Upper lobe of left lung (tissue), 6 donors: ENCODE data around the gene OR5A2. TPM values are rescaled to one million over a fixed set of nuclear protein-coding genes. Genes with fewer than 3 reads are reported as not detected.
"Not testable (repeated sequence)": the region's sequence is repeated elsewhere in the genome, so short reads cannot be mapped to it uniquely, and the experiment has no call there.

Experiments
- ATAC-seq, 2 donors: fragments of 200-7000 bp; cut with Tn5 transposase; one replicate each; pipeline ENCODE4 v1.9.1; 2022; ENCODE audit warnings: mild to moderate bottlenecking in 2 of 2, moderate library complexity in 2 of 2; ENCODE audit not compliant: low FRiP score in 2 of 2
- DNase-seq, 2 donors: peaks; one replicate each; pipeline ENCODE4 v3.0.0-alpha.2; 2019 to 2020
- H3K27ac ChIP-seq, 4 donors: fragments of 200-600 bp; sonication (generic); one replicate each; pipeline ENCODE4 v1.5.1; 2016 to 2019
- H3K27me3 ChIP-seq, 4 donors: fragments of 200-600 bp; sonication (generic); one replicate each; pipeline ENCODE4 v1.5.1; 2017 to 2019
- H3K36me3 ChIP-seq, 4 donors: fragments of 200-600 bp; sonication (generic); one replicate each; pipeline ENCODE4 v1.5.1; 2016 to 2019
- H3K4me1 ChIP-seq, 4 donors: fragments of 200-600 bp; sonication (generic); one replicate each; pipeline ENCODE4 v1.5.1; 2018 to 2019
- H3K4me3 ChIP-seq, 4 donors: fragments of 200-600 bp; sonication (generic); one replicate each; pipeline ENCODE4 v1.5.1; 2017 to 2019; ENCODE audit warnings: mild to moderate bottlenecking in 2 of 4, moderate library complexity in 1 of 4
- H3K9me3 ChIP-seq, 4 donors: fragments of 200-600 bp; sonication (generic); one replicate each; pipeline ENCODE4 v1.5.1; 2018 to 2019
- CTCF ChIP-seq, 6 experiments: fragments of 450-650 bp in 4 of 6; fragments of 200-600 bp in 2 of 6; sonication (generic) in 2 of 6; IDR thresholded peaks; one replicate each; pipeline ENCODE4 v1.5.1; 2016 to 2019; ENCODE audit warnings: antibody characterized with exemption in 6 of 6
- EP300 ChIP-seq, 4 donors: sonication (generic); formaldehyde crosslinking; IDR thresholded peaks; one replicate each; pipeline ENCODE4 v1.5.1; 2017; ENCODE audit warnings: antibody characterized with exemption in 4 of 4, control low read depth in 2 of 4
- POLR2A ChIP-seq, 4 donors: fragments of 450-650 bp; IDR thresholded peaks; one replicate each; pipeline ENCODE4 v1.5.1; 2016 to 2017; ENCODE audit warnings: antibody characterized with exemption in 4 of 4, mild to moderate bottlenecking in 2 of 4
- POLR2AphosphoS5 ChIP-seq, 2 donors: sonication (generic); formaldehyde crosslinking; IDR thresholded peaks; one replicate each; pipeline ENCODE4 v1.5.1; 2017; ENCODE audit warnings: antibody characterized with exemption in 2 of 2
- WGBS, 2 donors: methylation state at CpG; one replicate each; pipeline ENCODE4 v1.1.5; 2017 to 2018; 5-methylcytosine and 5-hydroxymethylcytosine counted together
- total RNA-seq, 6 donors: library from RNA; depleted of rRNA in 4 of 6; stranded (reverse); fragments of >200 nt in 4 of 6; gene quantifications; one replicate each; pipeline versions ENCODE4 v1.1.0 to v1.2.1, GENCODE V29; 2016 to 2021
- donor health status: DM: no; HTN: no; CAD: no; lungs with moderate emphysema.
- donor health status: DM: no; HTN: yes; CAD: no; lungs with severe emphysema.

OR5A2 gene
- total RNA-seq, 6 donors from 2014 or later: not detected

- Histone ChIP-seq H3K4me3 (no peak within 1 kb of the TSS), H3K9me3 (no peaks in the 10 kb centered on the region), H3K4me1 (no peaks in the 10 kb centered on the region), H3K27ac (no peak within 1 kb of the TSS), H3K36me3 (no peaks in the 10 kb centered on the region), H3K27me3 (no peaks in the 10 kb centered on the region)
- TF ChIP-seq CTCF (IDR thresholded peaks at IDR 0.05) (no peak), EP300 (IDR thresholded peaks at IDR 0.05) (no peak), POLR2A (IDR thresholded peaks at IDR 0.05) (no peak), POLR2AphosphoS5 (IDR thresholded peaks at IDR 0.05) (no peak)
- DNase-seq: no peak
- no peak for ATAC-seq
- 88 to 97% methylated on average over 2 of the region's 2 CpGs for WGBS, 2 donors
Measured at GRCh38 chr11:59456661-59457060, 30.4 kb upstream of the OR5A2 start, which contains the start of gene OR4D6. OR4D6 (plus strand) TSS chr11:59456961; CDS start chr11:59456961, 0 bp downstream.

GRCh38 chr11:59448484-59448883, 22.3 kb upstream of the OR5A2 start:
- ATAC-seq (no peak), DNase-seq (no peak)
- Histone ChIP-seq H3K4me3 (no peak overlapping the region), H3K27me3 (no peaks in the 10 kb centered on the region), H3K36me3 (no peaks in the 10 kb centered on the region), H3K27ac (no peak overlapping the region), H3K4me1 (no peaks in the 10 kb centered on the region), H3K9me3 (no peaks in the 10 kb centered on the region)
- no peak for TF ChIP-seq POLR2AphosphoS5 (IDR thresholded peaks at IDR 0.05)
- TF ChIP-seq EP300 (IDR thresholded peaks at IDR 0.05): no peak
- no peak for TF ChIP-seq POLR2A (IDR thresholded peaks at IDR 0.05)
- no peak for TF ChIP-seq CTCF (IDR thresholded peaks at IDR 0.05)
- WGBS, 2 donors: 77 to 91% methylated on average over 2 of the region's 2 CpGs

- not testable (repeated sequence) for H3K4me3 ChIP-seq, H3K27me3 ChIP-seq, DNase-seq, ATAC-seq, H3K9me3 ChIP-seq, H3K27ac ChIP-seq, H3K36me3 ChIP-seq, H3K4me1 ChIP-seq
- 93 to 100% methylated on average over 1 of the region's 1 CpG for WGBS, 2 donors
Measured at GRCh38 chr11:59445624-59446023, 19.4 kb upstream of the OR5A2 start.

GRCh38 chr11:59437770-59438169, 11.6 kb upstream of the OR5A2 start:
- Histone ChIP-seq H3K9me3 (no peaks in the 10 kb centered on the region), H3K36me3 (no peaks in the 10 kb centered on the region), H3K4me1 (no peaks in the 10 kb centered on the region), H3K27me3 (no peaks in the 10 kb centered on the region), H3K4me3 (no peak overlapping the region), H3K27ac (no peak overlapping the region)
- ATAC-seq (no peak), DNase-seq (no peak)
- TF ChIP-seq POLR2AphosphoS5 (IDR thresholded peaks at IDR 0.05) (no peak), CTCF (IDR thresholded peaks at IDR 0.05) (no peak), EP300 (IDR thresholded peaks at IDR 0.05) (no peak), POLR2A (IDR thresholded peaks at IDR 0.05) (no peak)
- WGBS, 2 donors: 86% methylated on average over 7 of the region's 7 CpGs

- Histone ChIP-seq H3K36me3 (no peaks in the 10 kb centered on the region), H3K4me3 (no peak within 1 kb of the TSS), H3K27me3 (no peaks in the 10 kb centered on the region), H3K27ac (no peak within 1 kb of the TSS), H3K4me1 (no peaks in the 10 kb centered on the region), H3K9me3 (no peaks in the 10 kb centered on the region)
- no peak for ATAC-seq
- 80 to 83% methylated on average over 3 of the region's 3 CpGs for WGBS, 2 donors
- no peak for DNase-seq
- TF ChIP-seq EP300 (IDR thresholded peaks at IDR 0.05) (no peak), POLR2AphosphoS5 (IDR thresholded peaks at IDR 0.05) (no peak), POLR2A (IDR thresholded peaks at IDR 0.05) (no peak), CTCF (IDR thresholded peaks at IDR 0.05) (no peak)
Measured at GRCh38 chr11:59436169-59436568, 10.0 kb upstream of the OR5A2 start, which contains the start of gene OR5A1. OR5A1 (plus strand) TSS chr11:59436469; CDS start chr11:59443169, 6,700 bp downstream.
